Measurements from ENCODE around the gene RHOT1. TPM values are rescaled to one million over a fixed set of nuclear protein-coding genes. Genes with fewer than 3 reads are reported as not detected.
"Not testable (repeated sequence)": the region's sequence is repeated elsewhere in the genome, so short reads cannot be mapped to it uniquely, and the experiment has no call there.

RHOT1 gene
- total RNA-seq, 1 experiment from 2014 or later, result 33.3 TPM

- intact Hi-C loops (cut with micrococcal nuclease; ENCODE audit: unreplicated experiment), result no loop called here
- peaks cover 53% of the 10 kb centered on the region for H3K36me3 Mint-ChIP-seq (ENCODE audit: insufficient read depth, unreplicated experiment)
Measured at GRCh38 chr17:32174889-32175288, 32.6 kb downstream of the RHOT1 start.

GRCh38 chr17:32178679-32179078, 36.4 kb downstream of the RHOT1 start:
- peaks cover 80% of the 10 kb centered on the region for H3K36me3 Mint-ChIP-seq (ENCODE audit: insufficient read depth, unreplicated experiment)
- H3K4me3 ChIP-seq (ENCODE audit: low read depth, low read length); CTCF ChIA-PET; H3K27ac Mint-ChIP-seq (ENCODE audit: unreplicated experiment); BruUV-seq (replicated peaks); H3K36me3 ChIP-seq (ENCODE audit: control insufficient read depth, insufficient read depth, low read length); H3K9me3 Mint-ChIP-seq (ENCODE audit: unreplicated experiment); POLR2A ChIA-PET; intact Hi-C loops (cut with micrococcal nuclease; ENCODE audit: unreplicated experiment); DNase-seq; H3K9me3 ChIP-seq; H3K27me3 Mint-ChIP-seq (ENCODE audit: insufficient read depth, unreplicated experiment); H3K27me3 ChIP-seq (replicated peaks; ENCODE audit: control insufficient read depth, insufficient read depth, low read length); H3K4me3 Mint-ChIP-seq (ENCODE audit: unreplicated experiment): not testable (repeated sequence)
- peaks cover 18% of the 10 kb centered on the region; the same call in 1 of the 2 replicates for H3K4me1 ChIP-seq
- peaks cover 23% of the 10 kb centered on the region for H3K4me1 Mint-ChIP-seq (ENCODE audit: low read depth, unreplicated experiment)

More at GRCh38 chr17:32174889-32175288, 32.6 kb downstream of the RHOT1 start:
- Histone ChIP-seq H3K4me1 (no peaks in the 10 kb centered on the region), H3K36me3 (ENCODE audit: control insufficient read depth, insufficient read depth, low read length) (no peaks in the 10 kb centered on the region), H3K9me3 (no peaks in the 10 kb centered on the region), H3K27me3 (replicated peaks; ENCODE audit: control insufficient read depth, insufficient read depth, low read length) (no peaks in the 10 kb centered on the region), H3K4me3 (ENCODE audit: low read depth, low read length) (no peak overlapping the region)
- TF ChIP-seq CTCF (IDR thresholded peaks at IDR 0.05; ENCODE audit: insufficient read depth in 1 of 2, low read depth in 1 of 2, low read length in 1 of 2, severe bottlenecking in 1 of 2, unreplicated experiment in 1 of 2), result no peak
- no peak for DNase-seq
- ChIA-PET POLR2A (interaction anchor here (0.6 kb wide), 1 partner anchor 15 kb away, joined by 3 read pairs; no protein-coding TSS in a partner anchor), CTCF (interaction anchor here (1.0 kb wide), 1 partner anchor 36 kb away, joined by 3 read pairs; no protein-coding TSS in a partner anchor)
- H3K27ac Mint-ChIP-seq (ENCODE audit: unreplicated experiment), result no peak overlapping the region
- H3K4me3 Mint-ChIP-seq (ENCODE audit: unreplicated experiment), result no peak overlapping the region
- no peaks in the 10 kb centered on the region for H3K9me3 Mint-ChIP-seq (ENCODE audit: unreplicated experiment)
- H3K27me3 Mint-ChIP-seq (ENCODE audit: insufficient read depth, unreplicated experiment), result no peaks in the 10 kb centered on the region
- no TSS peak for BruUV-seq (replicated peaks)
- H3K4me1 Mint-ChIP-seq (ENCODE audit: low read depth, unreplicated experiment), result peaks cover under 1% of the 10 kb centered on the region

- not testable (repeated sequence) for H3K9me3 ChIP-seq
Measured at GRCh38 chr17:32179103-32179502, 36.8 kb downstream of the RHOT1 start.

GRCh38 chr17:32179526-32179925, 37.2 kb downstream of the RHOT1 start:
- H3K27me3 Mint-ChIP-seq (ENCODE audit: insufficient read depth, unreplicated experiment); intact Hi-C loops (cut with micrococcal nuclease; ENCODE audit: unreplicated experiment); BruUV-seq (replicated peaks); H3K27ac Mint-ChIP-seq (ENCODE audit: unreplicated experiment); DNase-seq; POLR2A ChIA-PET; H3K36me3 ChIP-seq (ENCODE audit: control insufficient read depth, insufficient read depth, low read length); H3K4me3 Mint-ChIP-seq (ENCODE audit: unreplicated experiment); H3K4me3 ChIP-seq (ENCODE audit: low read depth, low read length); H3K9me3 ChIP-seq; H3K9me3 Mint-ChIP-seq (ENCODE audit: unreplicated experiment); CTCF ChIA-PET; H3K27me3 ChIP-seq (replicated peaks; ENCODE audit: control insufficient read depth, insufficient read depth, low read length): not testable (repeated sequence)
- H3K4me1 ChIP-seq, result peaks cover 18% of the 10 kb centered on the region; the same call in 1 of the 2 replicates
- Mint-ChIP-seq H3K4me1 (ENCODE audit: low read depth, unreplicated experiment) (peaks cover 23% of the 10 kb centered on the region), H3K36me3 (ENCODE audit: insufficient read depth, unreplicated experiment) (peaks cover 79% of the 10 kb centered on the region)

More at GRCh38 chr17:32179103-32179502, 36.8 kb downstream of the RHOT1 start:
- DNase-seq; H3K36me3 ChIP-seq (ENCODE audit: control insufficient read depth, insufficient read depth, low read length); H3K4me3 ChIP-seq (ENCODE audit: low read depth, low read length); CTCF ChIA-PET; H3K9me3 Mint-ChIP-seq (ENCODE audit: unreplicated experiment); H3K27ac Mint-ChIP-seq (ENCODE audit: unreplicated experiment); BruUV-seq (replicated peaks); H3K4me3 Mint-ChIP-seq (ENCODE audit: unreplicated experiment); intact Hi-C loops (cut with micrococcal nuclease; ENCODE audit: unreplicated experiment); POLR2A ChIA-PET; H3K27me3 Mint-ChIP-seq (ENCODE audit: insufficient read depth, unreplicated experiment); H3K27me3 ChIP-seq (replicated peaks; ENCODE audit: control insufficient read depth, insufficient read depth, low read length): not testable (repeated sequence)
- Mint-ChIP-seq H3K4me1 (ENCODE audit: low read depth, unreplicated experiment) (peaks cover 23% of the 10 kb centered on the region), H3K36me3 (ENCODE audit: insufficient read depth, unreplicated experiment) (peaks cover 80% of the 10 kb centered on the region)
- H3K4me1 ChIP-seq, result peaks cover 18% of the 10 kb centered on the region; the same call in 1 of the 2 replicates

GRCh38 chr17:32180262-32180661, 38.0 kb downstream of the RHOT1 start:
- H3K27me3 Mint-ChIP-seq (ENCODE audit: insufficient read depth, unreplicated experiment); H3K4me3 Mint-ChIP-seq (ENCODE audit: unreplicated experiment); H3K4me3 ChIP-seq (ENCODE audit: low read depth, low read length); BruUV-seq (replicated peaks); intact Hi-C loops (cut with micrococcal nuclease; ENCODE audit: unreplicated experiment); H3K36me3 ChIP-seq (ENCODE audit: control insufficient read depth, insufficient read depth, low read length); H3K9me3 Mint-ChIP-seq (ENCODE audit: unreplicated experiment); CTCF ChIA-PET; H3K27me3 ChIP-seq (replicated peaks; ENCODE audit: control insufficient read depth, insufficient read depth, low read length); DNase-seq; H3K9me3 ChIP-seq; POLR2A ChIA-PET: not testable (repeated sequence)
- H3K27ac Mint-ChIP-seq (ENCODE audit: unreplicated experiment), result peak overlapping the region; percentile 45
- H3K4me1 ChIP-seq, result peaks cover 18% of the 10 kb centered on the region; the same call in 1 of the 2 replicates
- peaks cover 71% of the 10 kb centered on the region for H3K36me3 Mint-ChIP-seq (ENCODE audit: insufficient read depth, unreplicated experiment)
- H3K4me1 Mint-ChIP-seq (ENCODE audit: low read depth, unreplicated experiment), result peaks cover 23% of the 10 kb centered on the region

Measured in Caco-2 (cell line).